GM23338 (cell line): ENCODE measurements around the gene EDAR. TPM values are rescaled to one million over a fixed set of nuclear protein-coding genes. Genes with fewer than 3 reads are reported as not detected.

ENCODE experiments used
- ATAC-seq: fragments of 200-7000 bp; cut with Tn5 transposase; 3 replicates; pipeline ENCODE4 v1.9.1; 2020
- DNase-seq: peaks from one replicate; pipeline ENCODE4 v3.0.0-alpha.2; 2015; ENCODE audit warnings: low spot score
- H2AFZ ChIP-seq: fragments of 200-600 bp; sonication (generic); 2 replicates; pipeline ENCODE4 v1.8.0; 2016; ENCODE audit warnings: antibody characterized with exemption, mild to moderate bottlenecking, moderate library complexity
- H3F3A ChIP-seq: fragments of 200-600 bp; sonication (generic); replicated peaks from 2 replicates; pipeline ENCODE4 v1.8.0; 2017; ENCODE audit warnings: antibody characterized with exemption, mixed run types, low read depth
- H3K27ac ChIP-seq: fragments of 200-600 bp; sonication (generic); 2 replicates; pipeline ENCODE4 v1.6.1; 2016; ENCODE audit warnings: low read depth
- H3K27me3 ChIP-seq: fragments of 200-600 bp; sonication (generic); 2 replicates; pipeline ENCODE4 v1.8.0; 2016; ENCODE audit warnings: mild to moderate bottlenecking, mixed run types, moderate library complexity; ENCODE audit not compliant: insufficient read depth
- H3K36me3 ChIP-seq: fragments of 200-600 bp; sonication (generic); 2 replicates; pipeline ENCODE4 v1.8.0; 2016; ENCODE audit warnings: mild to moderate bottlenecking; ENCODE audit not compliant: insufficient read depth
- H3K4me1 ChIP-seq: fragments of 200-600 bp; sonication (generic); 2 replicates; pipeline ENCODE4 v1.8.0; 2016; ENCODE audit warnings: mild to moderate bottlenecking, moderate library complexity; ENCODE audit not compliant: insufficient read depth
- H3K4me2 ChIP-seq: fragments of 200-600 bp; sonication (generic); 2 replicates; pipeline ENCODE4 v1.7.1; 2017; ENCODE audit warnings: mixed run types
- H3K4me3 ChIP-seq: fragments of 200-600 bp; sonication (generic); 2 replicates; pipeline ENCODE4 v1.6.1; 2016; ENCODE audit warnings: mixed run types
- H3K79me2 ChIP-seq: fragments of 200-600 bp; sonication (generic); replicated peaks from 2 replicates; pipeline ENCODE4 v1.8.0; 2017; ENCODE audit warnings: mild to moderate bottlenecking; ENCODE audit not compliant: insufficient read depth
- H3K9me2 ChIP-seq: fragments of 200-600 bp; sonication (generic); 2 replicates; pipeline ENCODE4 v1.8.0; 2017; ENCODE audit not compliant: insufficient read depth
- H4K20me1 ChIP-seq: fragments of 200-600 bp; sonication (generic); replicated peaks from 2 replicates; pipeline ENCODE4 v1.8.0; 2017; ENCODE audit warnings: mild to moderate bottlenecking; ENCODE audit not compliant: insufficient read depth
- H3K27ac Mint-ChIP-seq: 2 replicates; pipeline ENCODE4 v1.8.0; 2020; ENCODE audit warnings: inconsistent platforms, mild to moderate bottlenecking, moderate library complexity, mixed read lengths
- H3K27me3 Mint-ChIP-seq: 3 replicates; pipeline ENCODE4 v1.8.0; 2022; ENCODE audit warnings: low read depth, mild to moderate bottlenecking, moderate library complexity, mixed read lengths, inconsistent platforms; ENCODE audit not compliant: insufficient read depth, poor library complexity
- H3K36me3 Mint-ChIP-seq: 3 replicates; pipeline ENCODE4 v1.8.0; 2021; ENCODE audit warnings: low read depth, mild to moderate bottlenecking, inconsistent platforms, moderate library complexity, mixed read lengths
- H3K4me1 Mint-ChIP-seq: 3 replicates; pipeline ENCODE4 v1.8.0; 2020; ENCODE audit warnings: mild to moderate bottlenecking, inconsistent platforms, mixed read lengths
- H3K4me3 Mint-ChIP-seq: 3 replicates; pipeline ENCODE4 v1.8.0; 2021; ENCODE audit warnings: moderate library complexity, mild to moderate bottlenecking, inconsistent platforms, mixed read lengths
- H3K9me3 Mint-ChIP-seq: 3 replicates; pipeline ENCODE4 v1.8.0; 2020; ENCODE audit warnings: moderate library complexity, mild to moderate bottlenecking, inconsistent platforms, mixed read lengths
- CREB1 ChIP-seq: fragments of 250-450 bp; sonication (Bioruptor Pico); IDR thresholded peaks from 2 replicates; pipeline ENCODE4 v1.5.0; 2020; ENCODE audit warnings: low read depth, mild to moderate bottlenecking, moderate library complexity
- CTCF ChIP-seq, 2 experiments: fragments of 200-600 bp in 1 of 2; sonication (generic) in 1 of 2; conservative IDR thresholded peaks; 2 replicates each; pipeline versions ENCODE4 v1.5.1 to v1.6.1; 2016 to 2017; ENCODE audit warnings: antibody characterized with exemption in 2 of 2, low read depth in 2 of 2, mild to moderate bottlenecking in 2 of 2, moderate library complexity in 1 of 2
- ETS1 ChIP-seq: IDR thresholded peaks from 2 replicates; pipeline ENCODE4 v1.6.1; 2016; ENCODE audit warnings: antibody characterized with exemption
- EZH2 ChIP-seq: fragments of 200-600 bp; sonication (generic); IDR thresholded peaks from one replicate; pipeline ENCODE4 v1.8.0; 2017; ENCODE audit warnings: antibody characterized with exemption, mild to moderate bottlenecking, low read depth; ENCODE audit not compliant: unreplicated experiment
- EZH2phosphoT487 ChIP-seq: fragments of 200-600 bp; sonication (generic); IDR thresholded peaks from one replicate; pipeline ENCODE4 v1.8.1; 2018; ENCODE audit warnings: antibody characterized with exemption; ENCODE audit not compliant: unreplicated experiment
- JUNB ChIP-seq: IDR thresholded peaks from one replicate; pipeline ENCODE4 v1.6.1; 2016; ENCODE audit warnings: antibody characterized with exemption; ENCODE audit not compliant: unreplicated experiment
- NANOG ChIP-seq: IDR thresholded peaks from 2 replicates; pipeline ENCODE4 v1.6.1; 2016; ENCODE audit warnings: antibody characterized with exemption, borderline replicate concordance
- POLR2AphosphoS5 ChIP-seq: IDR thresholded peaks from 2 replicates; pipeline ENCODE4 v1.6.1; 2016; ENCODE audit warnings: antibody characterized with exemption, low read depth
- REST ChIP-seq: IDR thresholded peaks from one replicate; pipeline ENCODE4 v1.6.1; 2018; ENCODE audit warnings: antibody characterized with exemption; ENCODE audit not compliant: unreplicated experiment
- STAT1 ChIP-seq: IDR thresholded peaks from one replicate; pipeline ENCODE4 v1.6.1; 2016; ENCODE audit warnings: antibody characterized with exemption; ENCODE audit not compliant: unreplicated experiment
- ZNF114 ChIP-seq: fragments of 250-450 bp; sonication (Bioruptor Pico); IDR thresholded peaks from 2 replicates; pipeline ENCODE4 v1.5.0; 2020; ENCODE audit warnings: mild to moderate bottlenecking, moderate library complexity
- ZNF331 ChIP-seq: fragments of 250-450 bp; sonication (Bioruptor Pico); IDR thresholded peaks from 2 replicates; pipeline ENCODE4 v1.5.0; 2020; ENCODE audit warnings: low read depth, mild to moderate bottlenecking, moderate library complexity
- ZNF462 ChIP-seq: fragments of 250-450 bp; sonication (Bioruptor Pico); IDR thresholded peaks from 2 replicates; pipeline ENCODE4 v1.5.0; 2020; ENCODE audit warnings: mild to moderate bottlenecking, moderate library complexity
- polyA plus RNA-seq: library from polyadenylated mRNA; unstranded; fragments of >200 nt; fragmentation: Nextera tagmentation; extraction: Ambion mirVana; gene quantifications from 2 replicates; pipeline ENCODE4 v1.2.1, GENCODE V29; 2016
- total RNA-seq: library from RNA; depleted of rRNA; stranded (reverse); fragments of >200 nt; shearing (Covaris generic); gene quantifications from 2 replicates; pipeline ENCODE4 v1.2.3, GENCODE V29; 2014

Gene EDAR
- total and polyA plus RNA-seq, 2 experiments from 2014 or later: not detected

GRCh38 chr2:108971661-108972566 is 17.1 kb downstream of the EDAR start:
- no peak overlapping the region for H2AFZ ChIP-seq
- Mint-ChIP-seq H3K27ac (no peak overlapping the region), H3K4me1 (peaks cover 10% of the 10 kb centered on the region; the same call in 2 of the 3 replicates), H3K27me3 (peaks cover 4% of the 10 kb centered on the region), H3K4me3 (no peak overlapping the region), H3K36me3 (no peaks in the 10 kb centered on the region), H3K9me3 (no peaks in the 10 kb centered on the region)
- TF ChIP-seq ZNF331 (CRISPR knock-in tag): no peak
- no peak for TF ChIP-seq NANOG
- no peak for TF ChIP-seq STAT1
- no peak for TF ChIP-seq EZH2
- TF ChIP-seq POLR2AphosphoS5: no peak
- no peak for TF ChIP-seq ZNF114 (CRISPR knock-in tag)
- no peak for TF ChIP-seq CREB1
- no peak for TF ChIP-seq ETS1
- TF ChIP-seq JUNB: no peak
- no peak for TF ChIP-seq ZNF462 (CRISPR knock-in tag)
- no peak for TF ChIP-seq CTCF (conservative IDR thresholded peaks at IDR 0.05; ENCODE audit: low read depth in 2 of 2)
- TF ChIP-seq EZH2phosphoT487: no peak
- no peak for TF ChIP-seq REST
- H3K27ac ChIP-seq: no peak overlapping the region
- H3K4me1 ChIP-seq: no peaks in the 10 kb centered on the region
- H3K4me2 ChIP-seq: no peak overlapping the region
- ATAC-seq: no peak
- H3K4me3 ChIP-seq: no peak overlapping the region
- H3K36me3 ChIP-seq: no peaks in the 10 kb centered on the region
- no peaks in the 10 kb centered on the region for H3K79me2 ChIP-seq
- no peaks in the 10 kb centered on the region for H3K27me3 ChIP-seq
- no peaks in the 10 kb centered on the region for H3F3A ChIP-seq
- no peaks in the 10 kb centered on the region for H3K9me2 ChIP-seq
- DNase-seq: no peak
- H4K20me1 ChIP-seq: no peaks in the 10 kb centered on the region
